HUES64 (cell line): ENCODE measurements around the gene IGLL5.

Source experiments
- H3K27ac ChIP-seq: 2 replicates; pipeline ENCODE4 v1.7.0; 2013; ENCODE audit warnings: low read depth, low read length, inconsistent platforms
- H3K27me3 ChIP-seq: 2 replicates; pipeline ENCODE4 v1.6.1; 2013; ENCODE audit warnings: mild to moderate bottlenecking, low read length; ENCODE audit not compliant: insufficient read depth
- H3K36me3 ChIP-seq: 2 replicates; pipeline ENCODE4 v1.6.1; 2013; ENCODE audit warnings: mild to moderate bottlenecking, low read length; ENCODE audit not compliant: insufficient read depth
- H3K4me1 ChIP-seq: 2 replicates; pipeline ENCODE4 v1.6.1; 2013; ENCODE audit warnings: mild to moderate bottlenecking, low read length, moderate library complexity; ENCODE audit not compliant: insufficient read depth
- H3K4me3 ChIP-seq: 2 replicates; pipeline ENCODE4 v1.5.1; 2013; ENCODE audit warnings: mild to moderate bottlenecking, low read length, moderate library complexity
- H3K9ac ChIP-seq: 2 replicates; pipeline ENCODE4 v1.6.1; 2013; ENCODE audit warnings: mild to moderate bottlenecking, low read depth, low read length
- H3K9me3 ChIP-seq: 2 replicates; pipeline ENCODE4 v1.6.1; 2013; ENCODE audit warnings: low read depth, low read length; ENCODE audit not compliant: insufficient read depth
- WGBS: fragments of 150-250, 120-280 bp; methylation state at CpG from one replicate; pipeline ENCODE4 v1.1.7; 2013; ENCODE audit warnings: missing lambda C conversion rate; 5-methylcytosine and 5-hydroxymethylcytosine counted together

Gene IGLL5

DNA sequence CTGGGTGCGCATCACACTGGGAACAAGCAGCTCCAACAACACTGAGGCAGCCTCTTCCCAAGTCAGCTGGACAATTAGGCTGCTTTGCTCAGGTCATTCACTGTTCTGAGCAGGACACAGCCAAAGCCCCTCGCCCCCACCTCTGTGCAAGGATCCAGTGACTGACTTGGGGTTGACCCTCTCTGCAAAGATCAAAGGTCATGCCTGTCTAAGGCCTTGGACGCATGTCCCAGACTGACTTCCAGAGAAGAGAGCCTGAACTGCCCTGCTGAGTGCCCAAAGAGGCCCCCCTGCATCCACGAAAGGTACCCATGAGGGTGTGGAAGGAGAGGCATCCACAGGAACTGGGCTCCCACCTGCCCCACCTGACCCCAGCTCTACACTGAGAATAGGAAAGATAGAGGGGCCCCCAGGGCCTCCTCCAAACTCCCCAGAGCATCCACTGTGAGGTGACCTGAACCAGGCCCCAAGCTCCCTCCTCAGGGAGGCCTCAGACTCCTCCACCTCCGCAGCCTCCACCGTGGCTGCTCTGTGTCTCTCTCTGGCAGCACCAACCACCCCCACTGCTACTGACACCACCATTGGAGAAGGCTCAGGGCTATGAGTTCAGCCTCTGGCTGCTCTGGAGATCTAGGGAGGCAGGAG lies 53.5 kb downstream of the IGLL5 start:
- Histone ChIP-seq H3K27me3 (peaks cover 5% of the 10 kb centered on the region), H3K36me3 (no peaks in the 10 kb centered on the region), H3K27ac (no peak overlapping the region), H3K9ac (no peak overlapping the region), H3K4me1 (no peaks in the 10 kb centered on the region), H3K4me3 (no peak overlapping the region), H3K9me3 (no peaks in the 10 kb centered on the region)
- WGBS: 91% methylated on average over 6 of the region's 6 CpGs

DNA sequence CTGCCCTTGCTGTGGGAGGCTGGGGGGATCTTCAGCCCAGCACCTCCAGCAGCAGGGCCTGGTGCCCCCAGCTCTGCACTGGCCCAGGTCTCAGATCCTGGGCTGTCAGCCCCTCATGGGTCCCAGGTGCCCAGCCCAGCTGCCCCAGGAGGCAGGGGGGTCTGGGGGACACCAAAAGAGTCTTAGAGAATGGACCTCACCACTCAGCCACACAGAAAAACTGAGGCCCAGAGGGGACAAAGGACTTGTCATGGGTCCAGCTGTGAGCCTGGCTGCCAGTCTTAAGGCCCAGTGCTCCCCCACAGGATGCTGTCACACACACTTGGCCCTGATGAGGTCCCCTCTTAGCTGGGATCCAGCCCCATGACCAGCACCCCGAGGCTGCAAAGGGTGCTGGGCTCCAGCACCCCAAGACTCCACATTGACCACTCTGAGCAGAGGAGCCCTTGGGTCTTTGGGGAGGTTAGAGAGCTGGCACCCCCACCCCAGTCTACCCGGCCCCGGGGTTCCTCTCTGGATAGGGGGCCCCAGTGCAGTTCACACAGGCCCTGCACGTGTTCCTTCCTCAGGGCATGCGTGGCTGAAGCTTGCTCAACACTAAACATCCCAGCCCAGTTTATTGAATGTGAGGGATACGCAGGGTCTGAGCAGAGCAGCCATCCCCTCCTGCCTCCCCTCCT lies 54.4 kb downstream of the IGLL5 start:
- Histone ChIP-seq H3K36me3 (no peaks in the 10 kb centered on the region), H3K27ac (no peak overlapping the region), H3K9ac (no peak overlapping the region), H3K9me3 (no peaks in the 10 kb centered on the region), H3K4me3 (no peak overlapping the region), H3K4me1 (no peaks in the 10 kb centered on the region), H3K27me3 (peaks cover 5% of the 10 kb centered on the region)
- WGBS: 97% methylated on average over 6 of the region's 6 CpGs

DNA sequence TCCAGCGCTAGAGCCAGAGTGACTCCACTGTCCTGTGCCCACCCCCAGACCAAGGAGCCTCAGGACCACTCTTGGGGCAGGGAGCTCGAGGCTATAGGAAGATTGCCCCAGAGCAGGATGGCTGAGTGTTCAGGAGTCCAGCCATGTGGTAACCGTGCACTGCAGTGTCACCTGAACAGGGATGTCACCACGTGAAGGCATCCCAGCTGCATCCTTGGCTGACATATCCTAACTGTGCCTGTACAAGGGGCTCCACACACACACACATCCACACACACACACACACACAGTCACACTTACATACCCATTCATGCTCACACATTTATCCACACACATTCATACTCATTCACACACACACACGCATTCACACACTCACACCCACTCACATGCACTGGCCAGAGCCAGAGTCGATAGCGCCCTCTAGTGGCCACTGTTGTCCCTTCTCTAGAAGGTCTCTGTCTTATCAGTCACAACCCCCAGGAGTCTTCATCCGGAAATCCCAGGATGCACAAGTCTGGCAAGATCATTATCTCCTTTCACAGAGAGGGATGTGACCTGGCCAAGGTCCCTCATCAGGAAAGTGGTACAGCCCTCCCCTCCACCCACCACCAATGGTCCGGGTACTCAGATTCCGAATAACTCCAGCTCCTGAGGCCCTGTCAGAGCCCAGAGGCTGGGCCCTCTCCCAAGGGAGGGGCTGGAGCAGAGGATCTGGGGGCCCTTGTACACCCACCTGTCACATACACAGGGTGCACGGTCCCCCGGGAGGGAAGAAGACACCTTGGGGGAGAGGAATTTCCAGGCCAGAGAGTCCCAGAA lies 55.1 kb downstream of the IGLL5 start:
- WGBS: 60% methylated on average over 12 of the region's 12 CpGs
- H3K9me3 ChIP-seq: no peaks in the 10 kb centered on the region
- H3K36me3 ChIP-seq: no peaks in the 10 kb centered on the region
- no peak overlapping the region for H3K27ac ChIP-seq
- H3K4me3 ChIP-seq: no peak overlapping the region
- no peak overlapping the region for H3K9ac ChIP-seq
- no peaks in the 10 kb centered on the region for H3K4me1 ChIP-seq
- peaks cover 5% of the 10 kb centered on the region for H3K27me3 ChIP-seq

DNA sequence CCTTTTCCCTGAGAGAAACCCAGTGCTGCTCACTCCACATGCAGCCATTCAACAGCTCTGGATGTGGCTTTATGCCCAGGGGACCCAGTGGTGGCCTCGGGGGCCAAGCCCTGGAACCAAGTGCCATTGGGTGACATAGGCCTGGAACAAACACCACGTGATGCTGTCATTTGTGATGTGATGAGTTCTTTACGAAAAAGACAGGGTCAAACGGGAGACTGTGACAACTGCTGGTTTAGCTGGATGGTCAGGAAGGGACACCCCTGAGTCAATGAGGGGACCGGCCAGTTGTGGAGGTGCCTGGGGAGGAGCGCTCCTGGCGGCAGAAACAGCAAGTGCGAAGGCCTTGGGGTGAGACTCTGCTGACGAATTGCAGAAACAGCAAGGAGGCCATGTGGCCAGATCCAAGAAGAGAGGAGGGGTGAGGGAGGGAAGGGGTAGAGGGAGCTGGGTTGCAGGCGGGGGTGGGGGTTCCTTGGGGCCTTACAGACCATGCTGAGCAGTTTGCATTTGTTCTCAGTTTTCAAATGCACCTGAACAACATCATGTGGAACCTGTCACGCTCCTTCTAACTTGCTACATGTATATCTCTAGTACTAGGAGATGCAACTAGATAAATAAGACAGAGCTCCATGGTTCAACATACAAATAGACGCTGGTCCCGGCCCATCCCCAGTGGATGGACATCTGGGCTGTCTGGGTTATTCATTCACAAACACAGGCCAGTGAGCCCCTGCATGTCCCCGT lies 56.1 kb downstream of the IGLL5 start:
- no peaks in the 10 kb centered on the region for H3K36me3 ChIP-seq
- no peak overlapping the region for H3K9ac ChIP-seq
- no peak overlapping the region for H3K27ac ChIP-seq
- whole genome bisulfite sequencing: 79% methylated on average over 14 of the region's 14 CpGs
- no peaks in the 10 kb centered on the region for H3K4me1 ChIP-seq
- no peaks in the 10 kb centered on the region for H3K9me3 ChIP-seq
- peaks cover 5% of the 10 kb centered on the region for H3K27me3 ChIP-seq
- H3K4me3 ChIP-seq: no peak overlapping the region

DNA sequence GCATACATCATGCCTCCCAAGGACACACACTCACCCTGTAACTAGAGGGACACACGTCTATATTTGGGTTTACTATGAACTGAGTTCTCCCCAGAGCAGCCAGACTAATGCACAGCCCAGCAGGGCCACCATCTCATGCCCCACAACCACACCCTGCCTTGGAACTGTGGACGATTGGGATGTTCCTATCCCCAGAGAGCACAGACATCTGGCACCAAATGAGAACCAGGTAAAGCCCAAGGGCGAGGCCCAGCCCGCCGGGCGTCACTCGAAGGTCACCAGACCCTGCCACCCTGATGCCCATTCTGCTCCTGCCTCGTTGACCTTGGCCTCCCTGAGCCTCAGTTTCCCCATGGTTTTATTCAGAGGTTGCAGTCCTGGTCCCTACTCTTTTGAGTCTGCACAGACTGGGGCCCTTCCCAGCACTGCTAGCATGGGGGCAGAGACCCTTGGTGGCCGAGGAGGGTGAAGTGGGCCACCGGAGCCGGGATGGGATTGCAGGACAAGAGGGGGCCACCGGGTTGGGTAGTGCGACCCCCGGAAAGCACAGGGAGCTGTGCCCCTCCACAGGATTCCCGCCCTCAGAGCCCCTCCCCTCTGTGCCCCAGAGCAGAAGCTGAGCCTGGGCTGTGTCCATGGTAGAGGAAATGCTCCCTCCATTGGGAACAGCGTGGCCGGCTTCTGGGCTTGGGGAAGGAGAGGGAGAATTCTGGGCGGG lies 56.8 kb downstream of the IGLL5 start:
- Histone ChIP-seq H3K4me1 (no peaks in the 10 kb centered on the region), H3K9me3 (no peaks in the 10 kb centered on the region), H3K9ac (no peak overlapping the region), H3K4me3 (no peak overlapping the region), H3K27ac (no peak overlapping the region), H3K36me3 (no peaks in the 10 kb centered on the region), H3K27me3 (peaks cover 5% of the 10 kb centered on the region)
- 90% methylated on average over 18 of the region's 18 CpGs for WGBS

DNA sequence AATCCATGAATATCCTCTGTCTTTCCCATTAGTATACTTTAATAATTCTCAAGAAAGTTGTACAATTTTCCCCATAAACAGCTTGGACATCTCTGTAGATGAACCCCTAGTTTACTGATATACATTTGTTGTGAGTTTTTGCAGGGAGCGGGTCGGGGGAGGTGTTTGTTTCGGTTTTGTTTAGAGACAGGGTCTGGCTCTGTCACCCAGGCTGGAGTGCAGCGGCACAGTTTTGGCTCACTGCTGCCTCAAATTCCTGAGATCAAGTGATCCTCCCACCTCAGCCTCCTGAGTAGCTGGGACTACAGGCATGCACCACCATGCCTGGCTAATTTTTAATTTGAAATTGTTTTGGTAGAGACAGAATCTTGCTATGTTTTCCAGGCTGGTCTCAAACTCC lies 57.6 kb downstream of the IGLL5 start:
- Histone ChIP-seq H3K4me3 (no peak overlapping the region), H3K27me3 (peaks cover 3% of the 10 kb centered on the region), H3K36me3 (no peaks in the 10 kb centered on the region), H3K27ac (no peak overlapping the region), H3K9me3 (no peaks in the 10 kb centered on the region), H3K4me1 (no peaks in the 10 kb centered on the region), H3K9ac (no peak overlapping the region)
- 85% methylated on average over 4 of the region's 4 CpGs for WGBS
